Smooth muscle cell (in vitro differentiated cells): Measurements from ENCODE around the gene ATP2B2. TPM values are rescaled to one million over a fixed set of nuclear protein-coding genes. Genes with fewer than 3 reads are reported as not detected.

Source experiments
- DNase-seq: peaks from one replicate; lab custom pipeline; 2025; ENCODE audit not compliant: unreplicated experiment; lab: John Stamatoyannopoulos, UW
- H2AFZ ChIP-seq: fragments of 200-600 bp; sonication (generic); 2 replicates; pipeline ENCODE4 v1.6.0; 2016; ENCODE audit warnings: antibody characterized with exemption, low read depth, mild to moderate bottlenecking
- H3F3A ChIP-seq: fragments of 200-600 bp; sonication (generic); 2 replicates; pipeline ENCODE4 v1.6.0; 2017; ENCODE audit warnings: antibody characterized with exemption, low read depth
- H3K27ac ChIP-seq: fragments of 200-600 bp; sonication (generic); 2 replicates; pipeline ENCODE4 v1.5.1; 2016; ENCODE audit warnings: low read depth, mild to moderate bottlenecking
- H3K27me3 ChIP-seq: fragments of 200-600 bp; sonication (generic); 2 replicates; pipeline ENCODE4 v1.6.1; 2016; ENCODE audit warnings: low read depth, mild to moderate bottlenecking
- H3K36me3 ChIP-seq: fragments of 200-600 bp; sonication (generic); 2 replicates; pipeline ENCODE4 v1.5.1; 2016; ENCODE audit warnings: low read depth
- H3K4me1 ChIP-seq: fragments of 200-600 bp; sonication (generic); 2 replicates; pipeline ENCODE4 v1.5.1; 2016; ENCODE audit warnings: low read depth
- H3K4me2 ChIP-seq: fragments of 200-600 bp; sonication (generic); 2 replicates; pipeline ENCODE4 v1.6.0; 2016; ENCODE audit warnings: mild to moderate bottlenecking
- H3K4me3 ChIP-seq: fragments of 200-600 bp; sonication (generic); 2 replicates; pipeline ENCODE4 v1.5.1; 2016; ENCODE audit warnings: mild to moderate bottlenecking
- H3K79me2 ChIP-seq: fragments of 200-600 bp; sonication (generic); 2 replicates; pipeline ENCODE4 v1.6.0; 2016; ENCODE audit warnings: low read depth, mild to moderate bottlenecking
- H3K9ac ChIP-seq: fragments of 200-600 bp; sonication (generic); 2 replicates; pipeline ENCODE4 v1.6.0; 2016; ENCODE audit warnings: low read depth
- H3K9me3 ChIP-seq: fragments of 200-600 bp; sonication (generic); replicated peaks from 2 replicates; pipeline ENCODE4 v1.5.1; 2016; ENCODE audit warnings: low read depth
- H4K20me1 ChIP-seq: fragments of 200-600 bp; sonication (generic); 2 replicates; pipeline ENCODE4 v1.6.0; 2016; ENCODE audit warnings: low read depth
- WGBS: methylation state at CpG from one replicate; pipeline ENCODE4 v1.1.7; 2016; ENCODE audit warnings: low lambda C conversion rate; 5-methylcytosine and 5-hydroxymethylcytosine counted together
- polyA plus RNA-seq: library from polyadenylated mRNA; unstranded; fragments of >200 nt; fragmentation: Nextera tagmentation; extraction: Ambion mirVana; gene quantifications from 2 replicates; pipeline ENCODE4 v1.2.1, GENCODE V29; 2016
- total RNA-seq: library from RNA; depleted of rRNA; stranded (reverse); fragments of >200 nt; gene quantifications from 2 replicates; pipeline ENCODE4 v1.2.3, GENCODE V29; 2014
- TF ChIP-seq, protein P1 (sequence below): fragments of 200-600 bp; sonication (generic); IDR thresholded peaks from 2 replicates; pipeline ENCODE4 v1.5.1; 2017; ENCODE audit warnings: borderline replicate concordance, mild to moderate bottlenecking, antibody characterized with exemption; ENCODE audit not compliant: insufficient read depth, poor library complexity, severe bottlenecking

ATP2B2 gene
- total and polyA plus RNA-seq, 2 experiments from 2014 or later = not detected

DNA sequence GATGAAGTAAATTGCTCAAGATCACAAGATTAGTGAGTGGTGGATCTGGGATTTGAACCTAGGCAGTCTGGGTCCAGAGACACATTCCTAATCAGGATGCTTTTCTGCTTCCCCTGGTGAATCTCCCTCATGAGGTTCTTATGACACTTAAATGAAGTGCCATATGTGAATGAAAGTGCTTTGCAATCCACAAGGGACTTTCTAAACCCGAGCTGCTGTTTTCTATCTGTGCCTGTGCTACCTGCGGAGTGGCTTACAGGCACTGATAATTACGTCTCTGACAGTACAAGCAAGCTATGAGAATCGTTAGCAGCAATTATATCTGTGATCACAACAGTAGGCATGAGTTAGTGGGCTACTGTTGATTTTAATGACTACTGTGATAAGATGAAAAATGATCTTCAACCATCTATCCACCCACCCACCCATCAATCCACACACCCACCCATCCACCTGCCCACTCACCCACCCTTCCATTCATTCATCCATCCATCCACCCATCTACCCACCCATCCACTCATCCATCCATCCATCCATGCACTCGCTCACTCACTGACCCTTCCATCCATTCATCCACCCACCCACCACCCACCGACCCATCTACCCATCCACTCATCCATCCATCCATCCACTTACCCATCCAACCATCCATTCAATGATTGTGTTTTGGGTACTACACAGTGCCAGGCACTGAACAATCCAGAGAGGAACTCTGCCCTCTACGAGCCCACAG, 51.8 kb downstream of the ATP2B2 start:
- no peaks in the 10 kb centered on the region for H3F3A ChIP-seq
- H3K36me3 ChIP-seq = no peaks in the 10 kb centered on the region
- no peak overlapping the region for H2AFZ ChIP-seq
- no peak overlapping the region for H3K4me3 ChIP-seq
- no peak overlapping the region for H3K9ac ChIP-seq
- TF ChIP-seq, protein P1, sequence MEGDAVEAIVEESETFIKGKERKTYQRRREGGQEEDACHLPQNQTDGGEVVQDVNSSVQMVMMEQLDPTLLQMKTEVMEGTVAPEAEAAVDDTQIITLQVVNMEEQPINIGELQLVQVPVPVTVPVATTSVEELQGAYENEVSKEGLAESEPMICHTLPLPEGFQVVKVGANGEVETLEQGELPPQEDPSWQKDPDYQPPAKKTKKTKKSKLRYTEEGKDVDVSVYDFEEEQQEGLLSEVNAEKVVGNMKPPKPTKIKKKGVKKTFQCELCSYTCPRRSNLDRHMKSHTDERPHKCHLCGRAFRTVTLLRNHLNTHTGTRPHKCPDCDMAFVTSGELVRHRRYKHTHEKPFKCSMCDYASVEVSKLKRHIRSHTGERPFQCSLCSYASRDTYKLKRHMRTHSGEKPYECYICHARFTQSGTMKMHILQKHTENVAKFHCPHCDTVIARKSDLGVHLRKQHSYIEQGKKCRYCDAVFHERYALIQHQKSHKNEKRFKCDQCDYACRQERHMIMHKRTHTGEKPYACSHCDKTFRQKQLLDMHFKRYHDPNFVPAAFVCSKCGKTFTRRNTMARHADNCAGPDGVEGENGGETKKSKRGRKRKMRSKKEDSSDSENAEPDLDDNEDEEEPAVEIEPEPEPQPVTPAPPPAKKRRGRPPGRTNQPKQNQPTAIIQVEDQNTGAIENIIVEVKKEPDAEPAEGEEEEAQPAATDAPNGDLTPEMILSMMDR = no peak
- H3K79me2 ChIP-seq = no peaks in the 10 kb centered on the region
- no peaks in the 10 kb centered on the region for H3K4me1 ChIP-seq
- H3K27me3 ChIP-seq = peaks cover 31% of the 10 kb centered on the region
- no peaks in the 10 kb centered on the region for H3K9me3 ChIP-seq
- no peaks in the 10 kb centered on the region for H4K20me1 ChIP-seq
- 62% methylated on average over 7 of the region's 7 CpGs for WGBS
- no peak overlapping the region for H3K27ac ChIP-seq
- no peak overlapping the region for H3K4me2 ChIP-seq
- DNase-seq = no peak

GRCh38 chr3:10450494-10451440, 54.6 kb downstream of the ATP2B2 start:
- Histone ChIP-seq H3K4me1 (no peaks in the 10 kb centered on the region), H3K79me2 (no peaks in the 10 kb centered on the region), H3F3A (no peaks in the 10 kb centered on the region), H3K27ac (no peak overlapping the region), H2AFZ (no peak overlapping the region), H3K4me2 (no peak overlapping the region), H3K36me3 (no peaks in the 10 kb centered on the region), H4K20me1 (no peaks in the 10 kb centered on the region), H3K27me3 (peaks cover 36% of the 10 kb centered on the region), H3K4me3 (no peak overlapping the region), H3K9ac (no peak overlapping the region), H3K9me3 (no peaks in the 10 kb centered on the region)
- 62% methylated on average over 22 of the region's 22 CpGs for WGBS
- TF ChIP-seq, protein P1 = no peak
- DNase-seq = no peak

DNA sequence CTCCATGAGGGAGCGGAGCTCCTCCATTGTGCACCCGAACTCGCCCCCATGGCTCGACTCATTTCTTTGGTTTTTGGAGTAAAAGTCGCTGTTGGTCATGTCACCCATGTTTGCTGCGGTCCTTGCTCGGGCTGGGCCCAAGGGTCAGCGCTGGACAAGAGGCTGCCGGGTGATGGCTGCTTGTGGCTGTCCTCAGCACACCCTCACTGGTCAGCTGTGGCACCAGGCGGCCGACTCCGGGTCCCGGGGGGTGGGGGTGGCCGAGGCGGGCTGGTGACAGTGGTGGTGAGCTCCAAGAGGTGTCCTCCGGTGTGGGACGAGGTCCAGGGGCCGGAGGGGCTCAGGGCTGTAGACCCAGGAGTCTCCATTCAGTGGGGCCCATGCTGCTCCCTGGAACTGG, 56.0 kb downstream of the ATP2B2 start:
- H4K20me1 ChIP-seq = no peaks in the 10 kb centered on the region
- H3K4me2 ChIP-seq = no peak overlapping the region
- no peaks in the 10 kb centered on the region for H3K9me3 ChIP-seq
- H2AFZ ChIP-seq = no peak overlapping the region
- no peak overlapping the region for H3K27ac ChIP-seq
- no peaks in the 10 kb centered on the region for H3K36me3 ChIP-seq
- peaks cover 35% of the 10 kb centered on the region for H3K27me3 ChIP-seq
- DNase-seq = no peak
- no peaks in the 10 kb centered on the region for H3F3A ChIP-seq
- WGBS = 93% methylated on average over 14 of the region's 18 CpGs
- H3K9ac ChIP-seq = no peak overlapping the region
- TF ChIP-seq, protein P1 = no peak
- no peaks in the 10 kb centered on the region for H3K79me2 ChIP-seq
- H3K4me1 ChIP-seq = peaks cover 4% of the 10 kb centered on the region
- H3K4me3 ChIP-seq = no peak overlapping the region
